Endodermal cell (in vitro differentiated cells): ENCODE results near the gene MOB3B. TPM values are rescaled to one million over a fixed set of nuclear protein-coding genes. Genes with fewer than 3 reads are reported as not detected.

ENCODE experiments used
- DNase-seq: peaks from one replicate; pipeline ENCODE4 v3.0.0-alpha.2; 2017
- H3K27ac ChIP-seq: 2 replicates; pipeline ENCODE4 v1.5.1; 2013; ENCODE audit warnings: mild to moderate bottlenecking, low read depth, low read length, moderate library complexity
- H3K27me3 ChIP-seq: 2 replicates; pipeline ENCODE4 v1.6.1; 2013; ENCODE audit warnings: mild to moderate bottlenecking, low read length, moderate library complexity; ENCODE audit not compliant: insufficient read depth, control insufficient read depth, poor library complexity, severe bottlenecking
- H3K36me3 ChIP-seq: 2 replicates; pipeline ENCODE4 v1.7.0; 2013; ENCODE audit warnings: mild to moderate bottlenecking, low read length, moderate library complexity; ENCODE audit not compliant: control insufficient read depth, insufficient read depth
- H3K4me1 ChIP-seq: one replicate; pipeline ENCODE4 v1.7.0; 2013; ENCODE audit warnings: low read length; ENCODE audit not compliant: control insufficient read depth, insufficient read depth
- H3K4me3 ChIP-seq: 2 replicates; pipeline ENCODE4 v1.5.1; 2013; ENCODE audit warnings: mild to moderate bottlenecking, low read length, moderate library complexity
- H3K9ac ChIP-seq: 2 replicates; pipeline ENCODE4 v1.6.1; 2013; ENCODE audit warnings: mild to moderate bottlenecking, low read length, moderate library complexity; ENCODE audit not compliant: poor library complexity, severe bottlenecking; ENCODE audit errors: extremely low read depth
- H3K9me3 ChIP-seq: 2 replicates; pipeline ENCODE4 v1.6.1; 2013; ENCODE audit warnings: mild to moderate bottlenecking, low read length, moderate library complexity; ENCODE audit not compliant: control insufficient read depth
- H3K27ac Mint-ChIP-seq: 2 replicates; pipeline ENCODE4 v1.8.0; 2020; ENCODE audit warnings: mixed read lengths
- H3K27me3 Mint-ChIP-seq: 2 replicates; pipeline ENCODE4 v1.8.0; 2021; ENCODE audit warnings: mild to moderate bottlenecking, mixed read lengths; ENCODE audit not compliant: insufficient read depth
- H3K36me3 Mint-ChIP-seq: 2 replicates; pipeline ENCODE4 v1.8.0; 2020; ENCODE audit warnings: low read depth, mixed read lengths
- H3K4me1 Mint-ChIP-seq: 2 replicates; pipeline ENCODE4 v1.8.0; 2020; ENCODE audit warnings: mixed read lengths
- H3K4me3 Mint-ChIP-seq: 2 replicates; pipeline ENCODE4 v1.8.0; 2020; ENCODE audit warnings: mild to moderate bottlenecking, moderate library complexity, mixed read lengths
- H3K9me3 Mint-ChIP-seq: 2 replicates; pipeline ENCODE4 v1.8.0; 2020; ENCODE audit warnings: mild to moderate bottlenecking, mixed read lengths
- CTCF ChIP-seq: fragments of 200-600 bp; sonication (generic); conservative IDR thresholded peaks from 2 replicates; pipeline ENCODE4 v1.5.0; 2021; ENCODE audit warnings: antibody characterized with exemption, mild to moderate bottlenecking
- WGBS, 2 experiments: methylation state at CpG; one replicate each; pipeline versions ENCODE4 v1.1.5 to v1.1.7; 2013; ENCODE audit warnings: missing lambda C conversion rate in 2 of 2, mixed read lengths in 1 of 2; ENCODE audit not compliant: insufficient coverage in 1 of 2, insufficient read length in 1 of 2; 5-methylcytosine and 5-hydroxymethylcytosine counted together
- total RNA-seq, 2 donors: library from RNA; stranded (reverse); fragmentation: NEBNext Ultra II Directional in 1 of 2; extraction: Animal tissue kit (Norgen Biotek cat#: 25700) in 1 of 2; gene quantifications; 2 replicates in 1 of 2; 3 replicates in 1 of 2; pipeline ENCODE4 v1.2.1, GENCODE V29; 2021

The MOB3B gene
- total RNA-seq, 2 donors from 2014 or later: 5.6 to 6.2 TPM

- no peak overlapping the region for H3K27ac Mint-ChIP-seq
- Histone ChIP-seq H3K27ac (no peak overlapping the region), H3K4me1 (no peaks in the 10 kb centered on the region), H3K9ac (no peak overlapping the region), H3K36me3 (no peaks in the 10 kb centered on the region), H3K4me3 (no peak overlapping the region), H3K27me3 (peaks cover 30% of the 10 kb centered on the region), H3K9me3 (peaks cover 5% of the 10 kb centered on the region)
- peaks cover 36% of the 10 kb centered on the region for H3K4me1 Mint-ChIP-seq
- TF ChIP-seq CTCF: no peak
- no peaks in the 10 kb centered on the region for H3K9me3 Mint-ChIP-seq
- DNase-seq: no peak
- H3K27me3 Mint-ChIP-seq: peaks cover 34% of the 10 kb centered on the region
- no peak overlapping the region for H3K4me3 Mint-ChIP-seq
- 88 to 96% methylated on average over 3 of the region's 3 CpGs for WGBS, 2 experiments
- H3K36me3 Mint-ChIP-seq: no peaks in the 10 kb centered on the region
Measured at GRCh38 chr9:27367921-27368315, 161.7 kb downstream of the MOB3B start.

GRCh38 chr9:27367175-27367798 lies 162.3 kb downstream of the MOB3B start:
- peaks cover 37% of the 10 kb centered on the region for H3K27me3 ChIP-seq
- peaks cover 36% of the 10 kb centered on the region for H3K4me1 Mint-ChIP-seq
- H3K27me3 Mint-ChIP-seq: peaks cover 38% of the 10 kb centered on the region
- H3K4me3 Mint-ChIP-seq: no peak overlapping the region
- H3K9ac ChIP-seq: no peak overlapping the region
- H3K27ac ChIP-seq: no peak overlapping the region
- no peaks in the 10 kb centered on the region for H3K9me3 Mint-ChIP-seq
- no peak for DNase-seq
- no peaks in the 10 kb centered on the region for H3K36me3 Mint-ChIP-seq
- peaks cover 5% of the 10 kb centered on the region for H3K9me3 ChIP-seq
- no peak overlapping the region for H3K27ac Mint-ChIP-seq
- 82 to 85% methylated on average over 6 of the region's 6 CpGs for WGBS, 2 experiments
- no peaks in the 10 kb centered on the region for H3K36me3 ChIP-seq
- no peaks in the 10 kb centered on the region for H3K4me1 ChIP-seq
- TF ChIP-seq CTCF: no peak
- H3K4me3 ChIP-seq: no peak overlapping the region

- Histone ChIP-seq H3K27me3 (peaks cover 39% of the 10 kb centered on the region), H3K27ac (no peak overlapping the region), H3K36me3 (no peaks in the 10 kb centered on the region), H3K4me1 (no peaks in the 10 kb centered on the region), H3K9me3 (peaks cover 5% of the 10 kb centered on the region), H3K4me3 (no peak overlapping the region), H3K9ac (no peak overlapping the region)
- peaks cover 45% of the 10 kb centered on the region for H3K27me3 Mint-ChIP-seq
- H3K36me3 Mint-ChIP-seq: no peaks in the 10 kb centered on the region
- no peak for TF ChIP-seq CTCF
- H3K27ac Mint-ChIP-seq: no peak overlapping the region
- no peak for DNase-seq
- no peak overlapping the region for H3K4me3 Mint-ChIP-seq
- peaks cover 32% of the 10 kb centered on the region for H3K4me1 Mint-ChIP-seq
- no peaks in the 10 kb centered on the region for H3K9me3 Mint-ChIP-seq
- WGBS, 2 experiments: 80 to 88% methylated on average over 6 of the region's 6 CpGs
Measured at GRCh38 chr9:27365707-27366376, 163.8 kb downstream of the MOB3B start.
